HEK293 (cell line): ENCODE results near the gene ARAP1.

ENCODE experiments used
- CTCF ChIA-PET: fragments of 350-600 bp; formaldehyde crosslinking; extraction: SDS; loops from one replicate; lab custom pipeline; 2021; ENCODE audit warnings: antibody characterized with exemption; lab: Yijun Ruan, JAX
- POLR2A ChIA-PET: fragments of 300-600 bp; formaldehyde crosslinking; extraction: SDS; loops from one replicate; lab custom pipeline; 2020; ENCODE audit warnings: antibody characterized with exemption, inconsistent platforms; lab: Yijun Ruan, JAX
- H3K27ac ChIP-seq: fragments of 200-500 bp; sonication (Bioruptor generic); 2 replicates; pipeline ENCODE4 v1.5.1; 2014; ENCODE audit warnings: low read depth, low read length, control low read depth, inconsistent platforms; ENCODE audit errors: extremely low read depth
- H3K36me3 ChIP-seq, 2 experiments: fragments of 200-500 bp in 1 of 2; sonication (Bioruptor generic) in 1 of 2; 1 replicate in 1 of 2; 2 replicates in 1 of 2; pipeline ENCODE4 v1.5.1; 2014 to 2017; ENCODE audit warnings: inconsistent platforms in 2 of 2, low read length in 2 of 2; ENCODE audit not compliant: control insufficient read depth in 2 of 2, insufficient read depth in 1 of 2
- H3K4me1 ChIP-seq: fragments of 200-500 bp; sonication (Bioruptor generic); 2 replicates; pipeline ENCODE4 v1.5.1; 2014; ENCODE audit warnings: mild to moderate bottlenecking, low read length, inconsistent platforms; ENCODE audit not compliant: control insufficient read depth, insufficient read depth
- H3K4me3 ChIP-seq: 2 replicates; pipeline ENCODE4 v1.5.1; 2011; ENCODE audit warnings: low read depth, mild to moderate bottlenecking, control low read depth, low read length, moderate library complexity
- H3K9me3 ChIP-seq: fragments of 200-500 bp; sonication (Bioruptor generic); 2 replicates; pipeline ENCODE4 v1.5.1; 2014; ENCODE audit warnings: low read depth, low read length, inconsistent platforms; ENCODE audit not compliant: control insufficient read depth, insufficient read depth
- BCL11A ChIP-seq: fragments of 450-650 bp; formaldehyde crosslinking; IDR thresholded peaks from 2 replicates; pipeline ENCODE4 v1.5.1; 2016; ENCODE audit warnings: low read depth, missing biosample characterization, missing genetic modification characterization
- BCL11B ChIP-seq: fragments of 450-650 bp; formaldehyde crosslinking; IDR thresholded peaks from 2 replicates; pipeline ENCODE4 v1.5.1; 2016; ENCODE audit warnings: low read depth, missing biosample characterization, missing genetic modification characterization
- CTCF ChIP-seq: fragments of 450-650 bp; formaldehyde crosslinking; IDR thresholded peaks from 2 replicates; pipeline ENCODE4 v1.5.1; 2016; ENCODE audit warnings: missing biosample characterization, missing genetic modification characterization
- KLF1 ChIP-seq: fragments of 450-650 bp; formaldehyde crosslinking; IDR thresholded peaks from 2 replicates; pipeline ENCODE4 v1.5.1; 2016; ENCODE audit warnings: missing biosample characterization, missing genetic modification characterization
- KLF17 ChIP-seq: fragments of 450-650 bp; formaldehyde crosslinking; IDR thresholded peaks from 2 replicates; pipeline ENCODE4 v1.5.1; 2016; ENCODE audit warnings: missing biosample characterization, missing genetic modification characterization
- KLF7 ChIP-seq: fragments of 450-650 bp; formaldehyde crosslinking; IDR thresholded peaks from 2 replicates; pipeline ENCODE4 v1.5.1; 2016; ENCODE audit warnings: missing biosample characterization, missing genetic modification characterization, borderline replicate concordance
- PRDM1 ChIP-seq: fragments of 450-650 bp; formaldehyde crosslinking; IDR thresholded peaks from 2 replicates; pipeline ENCODE4; 2016; ENCODE audit warnings: missing biosample characterization, missing genetic modification characterization
- REPIN1 ChIP-seq: fragments of 450-650 bp; formaldehyde crosslinking; IDR thresholded peaks from 2 replicates; pipeline ENCODE4 v1.5.1; 2017; ENCODE audit warnings: missing biosample characterization, missing genetic modification characterization, low read depth
- REST ChIP-seq: fragments of 450-650 bp; formaldehyde crosslinking; IDR thresholded peaks from 2 replicates; pipeline ENCODE4 v1.5.1; 2016; ENCODE audit warnings: missing biosample characterization, missing genetic modification characterization
- WT1 ChIP-seq: fragments of 450-650 bp; formaldehyde crosslinking; IDR thresholded peaks from 2 replicates; pipeline ENCODE4 v1.5.1; 2016; ENCODE audit warnings: missing biosample characterization, missing genetic modification characterization
- ZFHX2 ChIP-seq: fragments of 450-650 bp; formaldehyde crosslinking; conservative IDR thresholded peaks from 2 replicates; pipeline ENCODE4 v1.5.1; 2016; ENCODE audit warnings: missing biosample characterization, missing genetic modification characterization
- ZNF155 ChIP-seq: fragments of 450-650 bp; formaldehyde crosslinking; IDR thresholded peaks from 2 replicates; pipeline ENCODE4 v1.5.1; 2016; ENCODE audit warnings: missing biosample characterization, missing genetic modification characterization
- ZNF169 ChIP-seq: fragments of 450-650 bp; formaldehyde crosslinking; IDR thresholded peaks from 2 replicates; pipeline ENCODE4 v1.5.1; 2016; ENCODE audit warnings: missing biosample characterization, missing genetic modification characterization
- ZNF2 ChIP-seq: fragments of 450-650 bp; formaldehyde crosslinking; IDR thresholded peaks from 2 replicates; pipeline ENCODE4 v1.5.1; 2016; ENCODE audit warnings: missing biosample characterization, missing genetic modification characterization
- ZNF223 ChIP-seq: fragments of 450-650 bp; formaldehyde crosslinking; IDR thresholded peaks from 2 replicates; pipeline ENCODE4 v1.5.1; 2016; ENCODE audit warnings: missing biosample characterization, missing genetic modification characterization
- ZNF239 ChIP-seq: fragments of 450-650 bp; formaldehyde crosslinking; IDR thresholded peaks from 2 replicates; pipeline ENCODE4 v1.5.1; 2016; ENCODE audit warnings: missing biosample characterization, missing genetic modification characterization
- ZNF302 ChIP-seq: fragments of 450-650 bp; formaldehyde crosslinking; IDR thresholded peaks from 2 replicates; pipeline ENCODE4 v1.5.1; 2016; ENCODE audit warnings: missing biosample characterization, missing genetic modification characterization, low read depth
- ZNF416 ChIP-seq: fragments of 450-650 bp; formaldehyde crosslinking; IDR thresholded peaks from 2 replicates; pipeline ENCODE4 v1.5.1; 2016; ENCODE audit warnings: missing biosample characterization, missing genetic modification characterization
- ZNF544 ChIP-seq: fragments of 450-650 bp; formaldehyde crosslinking; IDR thresholded peaks from 2 replicates; pipeline ENCODE4 v1.5.0; 2017; ENCODE audit warnings: missing biosample characterization, missing genetic modification characterization
- ZNF548 ChIP-seq: fragments of 450-650 bp; formaldehyde crosslinking; IDR thresholded peaks from 2 replicates; pipeline ENCODE4 v1.5.1; 2016; ENCODE audit warnings: missing biosample characterization, missing genetic modification characterization
- ZNF571 ChIP-seq: fragments of 450-650 bp; formaldehyde crosslinking; IDR thresholded peaks from 2 replicates; pipeline ENCODE4 v1.5.0; 2017; ENCODE audit warnings: missing biosample characterization, missing genetic modification characterization
- ZNF580 ChIP-seq: fragments of 450-650 bp; formaldehyde crosslinking; IDR thresholded peaks from 2 replicates; pipeline ENCODE4 v1.5.1; 2016; ENCODE audit warnings: missing biosample characterization, missing genetic modification characterization
- ZNF629 ChIP-seq: fragments of 450-650 bp; formaldehyde crosslinking; IDR thresholded peaks from 2 replicates; pipeline ENCODE4 v1.5.1; 2017; ENCODE audit warnings: missing biosample characterization, missing genetic modification characterization
- ZNF677 ChIP-seq: fragments of 450-650 bp; IDR thresholded peaks from 2 replicates; pipeline ENCODE4 v1.5.0; 2018; ENCODE audit warnings: missing biosample characterization, mild to moderate bottlenecking, missing genetic modification characterization, moderate library complexity
- ZNF701 ChIP-seq: fragments of 450-650 bp; formaldehyde crosslinking; IDR thresholded peaks from 2 replicates; pipeline ENCODE4 v1.5.1; 2016; ENCODE audit warnings: missing biosample characterization, missing genetic modification characterization
- ZNF707 ChIP-seq: fragments of 450-650 bp; formaldehyde crosslinking; IDR thresholded peaks from 2 replicates; pipeline ENCODE4 v1.5.1; 2016; ENCODE audit warnings: missing biosample characterization, missing genetic modification characterization
- ZNF76 ChIP-seq: fragments of 450-650 bp; formaldehyde crosslinking; IDR thresholded peaks from 2 replicates; pipeline ENCODE4; 2016; ENCODE audit warnings: low read depth, missing biosample characterization, missing genetic modification characterization, borderline replicate concordance
- ZNF777 ChIP-seq: fragments of 450-650 bp; formaldehyde crosslinking; IDR thresholded peaks from 2 replicates; pipeline ENCODE4 v1.5.1; 2017; ENCODE audit warnings: missing biosample characterization, missing genetic modification characterization, borderline replicate concordance
- ZNF830 ChIP-seq: fragments of 450-650 bp; IDR thresholded peaks from 2 replicates; pipeline ENCODE4 v1.5.0; 2018; ENCODE audit warnings: missing biosample characterization, missing genetic modification characterization, low read depth, mild to moderate bottlenecking, moderate library complexity
- ZSCAN4 ChIP-seq: fragments of 450-650 bp; formaldehyde crosslinking; IDR thresholded peaks from 2 replicates; pipeline ENCODE4 v1.5.1; 2017; ENCODE audit warnings: missing biosample characterization, missing genetic modification characterization
- ZSCAN5A ChIP-seq: fragments of 450-650 bp; formaldehyde crosslinking; IDR thresholded peaks from 2 replicates; pipeline ENCODE4 v1.5.1; 2016; ENCODE audit warnings: missing biosample characterization, missing genetic modification characterization

ARAP1 gene

GRCh38 chr11:72758304-72758689 lies 6.1 kb upstream of the ARAP1 start (continued):
- TF ChIP-seq REST (no peak), WT1 (tag by site-specific recombination) (no peak), ZNF155 (no peak), ZNF416 (tag by site-specific recombination) (no peak), ZSCAN4 (no peak), ZNF629 (tag by site-specific recombination) (peak; percentile 91), ZNF701 (tag by site-specific recombination) (no peak), ZNF169 (tag by site-specific recombination) (no peak), CTCF (tag by site-specific recombination) (no peak), BCL11B (tag by site-specific recombination) (no peak), ZNF2 (tag by site-specific recombination) (no peak), ZNF302 (tag by site-specific recombination) (no peak), ZNF777 (no peak), BCL11A (tag by site-specific recombination) (no peak)

- ChIA-PET CTCF (no interaction called here), POLR2A (no interaction called here)
- H3K9me3 ChIP-seq, result no peaks in the 10 kb centered on the region
- H3K27ac ChIP-seq, result no peak overlapping the region
- H3K4me1 ChIP-seq, result peaks cover 6% of the 10 kb centered on the region
- H3K4me3 ChIP-seq, result no peak overlapping the region
- peaks cover 0 to 25% of the 10 kb centered on the region in 2 experiments; a peak in 1 of 3 replicates for H3K36me3 ChIP-seq
- TF ChIP-seq ZNF548 (tag by site-specific recombination), result no peak
- TF ChIP-seq REPIN1, result no peak
- peak; percentile 94 for TF ChIP-seq ZNF677 (tag by site-specific recombination)
- no peak for TF ChIP-seq KLF7 (tag by site-specific recombination)
- no peak for TF ChIP-seq ZNF544 (tag by site-specific recombination)
- TF ChIP-seq KLF1 (tag by site-specific recombination), result peak; percentile 61; the same call in 1 of the 2 replicates
- no peak for TF ChIP-seq ZNF707
- no peak for TF ChIP-seq ZNF580 (tag by site-specific recombination)
- 0 out of 2 replicates have a peak, but pooled peaks have one; percentile 15 for TF ChIP-seq ZFHX2 (tag by site-specific recombination)
- no peak for TF ChIP-seq ZNF571 (tag by site-specific recombination)
- TF ChIP-seq ZSCAN5A (tag by site-specific recombination), result no peak
- TF ChIP-seq ZNF629 (tag by site-specific recombination), result no peak
- TF ChIP-seq ZNF76, result no peak
- TF ChIP-seq ZNF830 (tag by site-specific recombination), result no peak
- TF ChIP-seq PRDM1 (tag by site-specific recombination), result no peak
- 0 out of 2 replicates have a peak, but pooled peaks have one; percentile 28 for TF ChIP-seq KLF17 (tag by site-specific recombination)
- no peak for TF ChIP-seq ZNF223 (tag by site-specific recombination)
- no peak for TF ChIP-seq ZNF239
Measured at GRCh38 chr11:72755713-72756285, 3.6 kb upstream of the ARAP1 start.
